Progenitor cell of endocrine pancreas (in vitro differentiated cells): ENCODE results near the gene ITSN2. TPM values are rescaled to one million over a fixed set of nuclear protein-coding genes. Genes with fewer than 3 reads are reported as not detected.

Source experiments
- DNase-seq: peaks from one replicate; pipeline ENCODE4 v3.0.0; 2021; ENCODE audit warnings: low spot score; ENCODE audit not compliant: unreplicated experiment
- H3K27ac Mint-ChIP-seq: 2 replicates; pipeline ENCODE4 v1.8.0; 2021; ENCODE audit warnings: mild to moderate bottlenecking, moderate library complexity, mixed read lengths
- H3K27me3 Mint-ChIP-seq: 2 replicates; pipeline ENCODE4 v1.8.0; 2021; ENCODE audit warnings: mixed read lengths
- H3K36me3 Mint-ChIP-seq: 2 replicates; pipeline ENCODE4 v1.8.0; 2022; ENCODE audit warnings: mixed read lengths; ENCODE audit not compliant: insufficient read depth
- H3K4me1 Mint-ChIP-seq: 2 replicates; pipeline ENCODE4 v1.8.0; 2021; ENCODE audit warnings: low read depth, mixed read lengths
- H3K4me3 Mint-ChIP-seq: 2 replicates; pipeline ENCODE4 v1.8.0; 2021; ENCODE audit warnings: low read depth, mild to moderate bottlenecking, moderate library complexity, mixed read lengths
- H3K9me3 Mint-ChIP-seq: 2 replicates; pipeline ENCODE4 v1.8.0; 2021; ENCODE audit warnings: low read depth, mixed read lengths
- CTCF ChIP-seq: fragments of 200-600 bp; sonication (generic); IDR thresholded peaks from one replicate; pipeline ENCODE4 v1.5.0; 2021; ENCODE audit warnings: antibody characterized with exemption, mild to moderate bottlenecking; ENCODE audit not compliant: unreplicated experiment
- total RNA-seq: library from RNA; stranded (reverse); gene quantifications from 2 replicates; pipeline ENCODE4 v1.2.1, GENCODE V29; 2021

The ITSN2 gene
- total RNA-seq, 1 donor from 2014 or later, result 26.7 TPM

- TF ChIP-seq CTCF, result no peak
- Mint-ChIP-seq H3K36me3 (peaks cover 14% of the 10 kb centered on the region), H3K27me3 (no peaks in the 10 kb centered on the region), H3K27ac (no peak overlapping the region), H3K4me1 (no peaks in the 10 kb centered on the region), H3K4me3 (no peak overlapping the region), H3K9me3 (no peaks in the 10 kb centered on the region)
- no peak for DNase-seq
Measured at GRCh38 chr2:24285484-24286152, 74.7 kb downstream of the ITSN2 start.

- H3K36me3 Mint-ChIP-seq, result peaks cover 5% of the 10 kb centered on the region
- no peaks in the 10 kb centered on the region for H3K27me3 Mint-ChIP-seq
- H3K4me1 Mint-ChIP-seq, result peaks cover 5% of the 10 kb centered on the region
- no peak overlapping the region for H3K27ac Mint-ChIP-seq
- no peak for DNase-seq
- H3K9me3 Mint-ChIP-seq, result no peaks in the 10 kb centered on the region
- H3K4me3 Mint-ChIP-seq, result no peak overlapping the region
- TF ChIP-seq CTCF, result no peak
Measured at GRCh38 chr2:24280645-24281044, 79.7 kb downstream of the ITSN2 start.

GRCh38 chr2:24280161-24280560 is 80.2 kb downstream of the ITSN2 start:
- no peak for DNase-seq
- peaks cover 5% of the 10 kb centered on the region for H3K4me1 Mint-ChIP-seq
- no peak for TF ChIP-seq CTCF

GRCh38 chr2:24276349-24276899 is 83.9 kb downstream of the ITSN2 start:
- peaks cover 13% of the 10 kb centered on the region for H3K4me1 Mint-ChIP-seq
- no peak overlapping the region for H3K27ac Mint-ChIP-seq
- H3K36me3 Mint-ChIP-seq, result peaks cover 9% of the 10 kb centered on the region
- no peak for TF ChIP-seq CTCF
- no peaks in the 10 kb centered on the region for H3K9me3 Mint-ChIP-seq
- DNase-seq, result no peak
- H3K4me3 Mint-ChIP-seq, result no peak overlapping the region
- H3K27me3 Mint-ChIP-seq, result no peaks in the 10 kb centered on the region

More at GRCh38 chr2:24280161-24280560, 80.2 kb downstream of the ITSN2 start:
- Mint-ChIP-seq H3K4me3 (no peak overlapping the region), H3K9me3 (no peaks in the 10 kb centered on the region), H3K36me3 (peaks cover 5% of the 10 kb centered on the region), H3K27ac (no peak overlapping the region), H3K27me3 (no peaks in the 10 kb centered on the region)

- H3K27me3 Mint-ChIP-seq, result no peaks in the 10 kb centered on the region
- H3K4me1 Mint-ChIP-seq, result peaks cover 21% of the 10 kb centered on the region
- TF ChIP-seq CTCF, result no peak
- H3K4me3 Mint-ChIP-seq, result no peak overlapping the region
- H3K36me3 Mint-ChIP-seq, result peaks cover 16% of the 10 kb centered on the region
- no peak overlapping the region for H3K27ac Mint-ChIP-seq
- no peak for DNase-seq
- no peaks in the 10 kb centered on the region for H3K9me3 Mint-ChIP-seq
Measured at GRCh38 chr2:24274809-24275208, 85.5 kb downstream of the ITSN2 start.
